ENCODE data around the gene CCBE1.

GRCh38 chr18:59665057-59666006 is 31.9 kb downstream of the CCBE1 start:
- TF ChIP-seq CTCF (IDR thresholded peaks at IDR 0.05; ENCODE audit: poor library complexity, severe bottlenecking) (no peak), RAD21 (conservative IDR thresholded peaks at IDR 0.05) (no peak), EP300 (conservative IDR thresholded peaks at IDR 0.05; ENCODE audit: poor library complexity, severe bottlenecking) (no peak)
